Left lung (tissue), 10 donors: Measurements from ENCODE around the gene JMJD1C. TPM values are rescaled to one million over a fixed set of nuclear protein-coding genes. Genes with fewer than 3 reads are reported as not detected.
"Not testable (repeated sequence)": the region's sequence is repeated elsewhere in the genome, so short reads cannot be mapped to it uniquely, and the experiment has no call there.

ENCODE experiments used
- ATAC-seq: fragments of 200-7000 bp; cut with Tn5 transposase; one replicate; pipeline ENCODE4 v1.9.1; 2020; ENCODE audit warnings: moderate library complexity
- DNase-seq, 4 donors: peaks; one replicate each; pipeline ENCODE4 v3.0.0-alpha.2; 2013 to 2020
- H3K27ac ChIP-seq, 2 donors: fragments of 200-600 bp; sonication (generic) in 1 of 2; one replicate each; pipeline versions ENCODE4 v1.5.0 to v1.8.0; 2020 to 2021
- H3K27me3 ChIP-seq, 2 donors: fragments of 200-600 bp; sonication (generic) in 1 of 2; one replicate each; pipeline versions ENCODE4 v1.5.0 to v1.8.0; 2020 to 2021
- H3K36me3 ChIP-seq, 2 donors: fragments of 200-600 bp; sonication (generic) in 1 of 2; one replicate each; pipeline versions ENCODE4 v1.5.0 to v1.8.0; 2020 to 2021
- H3K4me1 ChIP-seq, 2 donors: fragments of 200-600 bp; one replicate each; pipeline ENCODE4 v1.8.0; 2021
- H3K4me3 ChIP-seq, 2 donors: fragments of 200-600 bp; sonication (generic) in 1 of 2; one replicate each; pipeline versions ENCODE4 v1.5.0 to v1.8.0; 2020 to 2021; ENCODE audit warnings: mild to moderate bottlenecking in 1 of 2
- H3K9me3 ChIP-seq, 2 donors: fragments of 200-600 bp; sonication (generic) in 1 of 2; one replicate each; pipeline versions ENCODE4 v1.5.0 to v1.8.0; 2020 to 2021
- intact Hi-C, 2 donors: fragments of 100-400 bp; cut with DNase I; formaldehyde crosslinking; loops; one replicate each; pipeline versions ENCODE4 v1.11.2 to v1.14.2; 2022
- polyA plus RNA-seq, 6 donors: library from polyadenylated mRNA; unstranded; fragments of 120-200 nt; gene quantifications; one replicate each; pipeline ENCODE4 v1.2.1, GENCODE V29; 2013; ENCODE audit not compliant: insufficient read length in 6 of 6
- total RNA-seq, 2 donors: library from RNA; stranded (reverse); fragmentation: NEBNext Ultra II Directional; extraction: Animal tissue kit (Norgen Biotek cat#: 25700); gene quantifications; one replicate each; pipeline ENCODE4 v1.2.1, GENCODE V29; 2021
- TF ChIP-seq, protein P1 (sequence below), 2 donors: fragments of 200-600 bp; sonication (generic) in 1 of 2; IDR thresholded peaks; one replicate each; pipeline versions ENCODE4 v1.5.0 to v1.8.0; 2021; ENCODE audit warnings: antibody characterized with exemption in 2 of 2
- donor health status: DM: no; HTN: yes; CAD: no.
- donor health status: DM: no; HTN: no; CAD: no.

Gene JMJD1C
- total and polyA plus RNA-seq, 8 donors, result 68.0 to 130 (median 98.6) TPM

DNA sequence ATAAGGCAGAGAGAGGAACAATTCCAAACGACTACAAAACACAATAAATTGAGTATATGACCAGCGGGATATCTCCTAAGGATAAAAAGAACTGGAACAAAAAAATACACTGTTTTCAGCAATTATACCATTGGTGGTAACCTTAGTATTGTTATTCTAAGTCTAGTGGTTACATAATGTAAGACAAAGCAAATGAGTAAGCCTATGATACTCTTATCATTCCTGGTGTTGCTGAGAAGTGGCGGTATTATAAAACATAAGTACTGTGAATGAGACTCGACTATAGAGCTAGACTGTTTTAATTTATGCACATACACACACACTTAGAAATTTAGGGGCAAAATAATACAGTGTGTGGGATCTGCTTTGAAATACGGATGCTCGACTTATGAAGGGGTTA is 225.0 kb downstream of the JMJD1C start:
- Histone ChIP-seq H3K9me3 (no peaks in the 10 kb centered on the region), H3K36me3 (no peaks in the 10 kb centered on the region), H3K27ac (peak overlapping the region in 1 of 2 donors; percentile 81), H3K27me3 (no peaks in the 10 kb centered on the region), H3K4me3 (no peak overlapping the region), H3K4me1 (peaks cover 15 to 85% of the 10 kb centered on the region in 2 donors)
- DNase-seq, result no peak
- no peak for ATAC-seq
- TF ChIP-seq, protein P1, sequence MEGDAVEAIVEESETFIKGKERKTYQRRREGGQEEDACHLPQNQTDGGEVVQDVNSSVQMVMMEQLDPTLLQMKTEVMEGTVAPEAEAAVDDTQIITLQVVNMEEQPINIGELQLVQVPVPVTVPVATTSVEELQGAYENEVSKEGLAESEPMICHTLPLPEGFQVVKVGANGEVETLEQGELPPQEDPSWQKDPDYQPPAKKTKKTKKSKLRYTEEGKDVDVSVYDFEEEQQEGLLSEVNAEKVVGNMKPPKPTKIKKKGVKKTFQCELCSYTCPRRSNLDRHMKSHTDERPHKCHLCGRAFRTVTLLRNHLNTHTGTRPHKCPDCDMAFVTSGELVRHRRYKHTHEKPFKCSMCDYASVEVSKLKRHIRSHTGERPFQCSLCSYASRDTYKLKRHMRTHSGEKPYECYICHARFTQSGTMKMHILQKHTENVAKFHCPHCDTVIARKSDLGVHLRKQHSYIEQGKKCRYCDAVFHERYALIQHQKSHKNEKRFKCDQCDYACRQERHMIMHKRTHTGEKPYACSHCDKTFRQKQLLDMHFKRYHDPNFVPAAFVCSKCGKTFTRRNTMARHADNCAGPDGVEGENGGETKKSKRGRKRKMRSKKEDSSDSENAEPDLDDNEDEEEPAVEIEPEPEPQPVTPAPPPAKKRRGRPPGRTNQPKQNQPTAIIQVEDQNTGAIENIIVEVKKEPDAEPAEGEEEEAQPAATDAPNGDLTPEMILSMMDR (IDR thresholded peaks at IDR 0.05), result no peak
- intact Hi-C loops, result no loop called here

DNA sequence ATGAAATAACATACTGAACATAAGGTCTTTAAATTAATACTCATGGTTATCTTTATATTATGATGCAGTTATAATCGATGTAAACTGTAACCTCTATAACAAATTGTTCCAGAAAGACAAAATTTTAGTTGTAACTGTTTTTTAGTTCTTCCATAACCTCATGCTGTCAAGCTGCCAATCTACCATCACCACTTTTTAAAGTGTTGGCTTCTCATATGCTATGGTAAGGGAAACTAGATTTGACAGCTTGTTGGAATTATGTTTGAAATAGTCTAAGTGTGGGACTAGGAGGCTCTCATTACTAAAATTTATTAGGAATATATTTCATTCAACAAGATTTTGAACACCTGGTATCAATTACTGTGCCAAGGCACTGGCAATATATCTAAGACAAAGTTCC is 227.3 kb downstream of the JMJD1C start:
- intact Hi-C loops, result no loop called here
- DNase-seq, result no peak
- peaks cover 17 to 94% of the 10 kb centered on the region in 2 donors for H3K4me1 ChIP-seq
- TF ChIP-seq, protein P1 (IDR thresholded peaks at IDR 0.05), result no peak
- no peaks in the 10 kb centered on the region for H3K9me3 ChIP-seq
- no peaks in the 10 kb centered on the region for H3K27me3 ChIP-seq
- H3K4me3 ChIP-seq, result no peak overlapping the region
- H3K27ac ChIP-seq, result peak overlapping the region in 1 of 2 donors; percentile 81
- no peak for ATAC-seq
- no peaks in the 10 kb centered on the region for H3K36me3 ChIP-seq

DNA sequence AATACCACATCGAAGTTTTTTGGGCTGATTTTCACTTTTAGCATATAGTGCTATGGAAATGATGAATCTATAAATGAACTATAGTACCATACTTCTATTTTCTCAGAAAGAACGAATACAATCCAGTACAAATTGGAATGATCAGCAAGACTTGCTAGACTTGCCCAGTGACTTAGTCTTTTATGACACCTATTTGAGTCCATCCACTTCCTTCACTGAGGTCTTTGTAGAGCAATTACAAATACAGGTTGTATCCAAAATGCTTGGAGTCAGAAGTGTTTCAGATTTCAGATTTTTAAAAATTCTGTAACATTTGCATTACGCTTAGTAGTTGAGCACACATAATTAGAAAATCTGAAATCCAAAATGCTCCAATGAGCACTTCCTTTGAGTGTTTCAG is 228.4 kb downstream of the JMJD1C start:
- TF ChIP-seq, protein P1 (IDR thresholded peaks at IDR 0.05), result no peak
- peak overlapping the region; percentile 64 to 81 for H3K27ac ChIP-seq
- no peak overlapping the region for H3K4me3 ChIP-seq
- intact Hi-C loops, result no loop called here
- no peaks in the 10 kb centered on the region for H3K36me3 ChIP-seq
- no peak for DNase-seq
- ATAC-seq, result no peak
- no peaks in the 10 kb centered on the region for H3K9me3 ChIP-seq
- no peaks in the 10 kb centered on the region for H3K27me3 ChIP-seq
- H3K4me1 ChIP-seq, result peaks cover 21 to 90% of the 10 kb centered on the region in 2 donors

DNA sequence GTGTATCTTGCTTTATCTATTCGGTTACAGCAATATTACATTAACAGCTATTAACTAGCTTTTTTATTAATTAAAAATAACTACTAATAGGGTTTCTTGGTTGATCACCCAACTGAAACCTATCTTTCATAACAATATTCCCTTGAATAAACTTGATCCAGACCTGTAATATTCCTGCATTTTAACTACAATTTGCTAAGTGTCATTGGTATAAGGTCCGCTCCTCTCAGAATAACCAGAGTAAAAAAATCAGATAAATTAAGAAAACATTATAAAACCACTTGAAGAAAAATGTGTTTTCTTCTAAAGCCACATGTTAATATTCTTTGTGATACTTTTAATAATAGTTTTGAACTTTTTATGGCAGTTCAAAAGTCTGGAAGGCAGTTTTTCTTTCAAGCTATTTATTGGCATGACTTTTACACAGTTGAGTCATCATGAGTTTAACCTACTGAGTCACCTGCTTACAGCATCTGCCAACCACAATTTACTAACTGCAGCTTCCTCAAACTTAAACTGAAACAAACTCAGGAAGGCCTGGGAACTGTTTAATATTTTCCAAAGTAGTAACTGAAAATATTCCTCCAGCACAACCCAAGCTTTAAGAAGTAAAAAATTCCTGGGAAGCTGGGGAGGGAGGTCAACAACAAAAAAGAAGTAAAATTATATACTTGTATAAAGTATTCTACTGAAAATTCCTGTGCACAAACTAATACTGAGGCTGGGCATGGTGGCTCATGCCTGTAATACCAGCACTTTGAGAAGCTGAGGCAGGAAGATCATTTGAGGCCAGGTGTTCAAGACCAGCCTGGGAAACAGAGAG is 229.5 kb downstream of the JMJD1C start:
- Histone ChIP-seq H3K27ac (peak overlapping the region; percentile 64 to 81), H3K9me3 (no peaks in the 10 kb centered on the region)
- TF ChIP-seq, protein P1 (IDR thresholded peaks at IDR 0.05), result no peak

DNA sequence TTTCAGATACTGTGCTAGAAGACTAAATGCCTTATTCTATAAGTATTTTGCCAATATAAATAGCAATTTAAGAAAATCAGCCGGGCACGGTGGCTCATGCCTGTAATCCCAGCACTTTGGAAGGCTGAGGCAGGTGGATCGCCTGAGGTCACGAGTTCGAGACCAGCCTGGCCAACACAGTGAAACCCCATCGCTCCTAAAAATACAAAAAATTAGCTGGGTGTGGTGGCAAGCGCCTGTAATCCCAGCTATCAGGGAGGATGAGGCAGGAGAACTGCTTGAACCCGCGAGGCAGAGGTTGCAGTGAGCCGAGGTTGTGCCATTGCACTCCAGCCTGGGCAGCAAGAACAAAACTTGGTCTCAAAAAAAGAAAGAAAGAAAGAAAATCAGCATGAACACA is 230.6 kb downstream of the JMJD1C start:
- Histone ChIP-seq H3K27ac (peak overlapping the region in 1 of 2 donors; percentile 81), H3K4me1 (peaks cover 17 to 76% of the 10 kb centered on the region in 2 donors)
- H3K9me3 ChIP-seq, H3K36me3 ChIP-seq, intact Hi-C loops, DNase-seq, H3K27me3 ChIP-seq, ATAC-seq, H3K4me3 ChIP-seq: not testable (repeated sequence)

More for the DNA sequence above, 229.5 kb downstream of the JMJD1C start:
- Histone ChIP-seq H3K4me1 (peaks cover 17 to 84% of the 10 kb centered on the region in 2 donors), H3K27me3 (no peaks in the 10 kb centered on the region), H3K36me3 (no peaks in the 10 kb centered on the region), H3K4me3 (no peak overlapping the region)
- DNase-seq (no peak), ATAC-seq (peak; percentile 95)
- intact Hi-C loops, result no loop called here
